Skeletal muscle tissue (tissue), 4 donors: ENCODE data around the gene GATA5. TPM values are rescaled to one million over a fixed set of nuclear protein-coding genes. Genes with fewer than 3 reads are reported as not detected.

Experiments used
- H3K27ac ChIP-seq: one replicate; pipeline ENCODE4 v1.7.0; 2013; ENCODE audit warnings: mild to moderate bottlenecking, low read depth, low read length, inconsistent platforms
- H3K27me3 ChIP-seq, 3 donors: one replicate each; pipeline ENCODE4 v1.7.0; 2013; ENCODE audit warnings: low read length in 3 of 3; ENCODE audit not compliant: control insufficient read depth in 3 of 3, insufficient read depth in 3 of 3
- H3K36me3 ChIP-seq, 3 donors: one replicate each; pipeline ENCODE4 v1.7.0; 2013; ENCODE audit warnings: low read length in 3 of 3; ENCODE audit not compliant: control insufficient read depth in 3 of 3, insufficient read depth in 3 of 3
- H3K4me1 ChIP-seq, 3 donors: one replicate each; pipeline ENCODE4 v1.7.0; 2013; ENCODE audit warnings: low read length in 3 of 3, mild to moderate bottlenecking in 3 of 3; ENCODE audit not compliant: control insufficient read depth in 3 of 3, insufficient read depth in 3 of 3
- H3K4me3 ChIP-seq, 3 donors: one replicate each; pipeline ENCODE4 v1.7.0; 2013; ENCODE audit warnings: low read length in 3 of 3
- H3K9ac ChIP-seq, 3 donors: one replicate each; pipeline ENCODE4 v1.7.0; 2013; ENCODE audit warnings: low read length in 3 of 3, mild to moderate bottlenecking in 3 of 3, moderate library complexity in 2 of 3, low read depth in 1 of 3
- H3K9me3 ChIP-seq, 3 donors: one replicate each; pipeline ENCODE4 v1.7.0; 2013; ENCODE audit warnings: low read length in 3 of 3; ENCODE audit not compliant: control insufficient read depth in 3 of 3
- total RNA-seq: library from RNA; depleted of rRNA; stranded (reverse); fragments of >200 nt; gene quantifications from one replicate; pipeline ENCODE4 v1.2.3, GENCODE V29; 2014
- donor health status: Osteomylitis.

The GATA5 gene
- total RNA-seq, 1 donor from 2014 or later: 0.52 TPM

DNA sequence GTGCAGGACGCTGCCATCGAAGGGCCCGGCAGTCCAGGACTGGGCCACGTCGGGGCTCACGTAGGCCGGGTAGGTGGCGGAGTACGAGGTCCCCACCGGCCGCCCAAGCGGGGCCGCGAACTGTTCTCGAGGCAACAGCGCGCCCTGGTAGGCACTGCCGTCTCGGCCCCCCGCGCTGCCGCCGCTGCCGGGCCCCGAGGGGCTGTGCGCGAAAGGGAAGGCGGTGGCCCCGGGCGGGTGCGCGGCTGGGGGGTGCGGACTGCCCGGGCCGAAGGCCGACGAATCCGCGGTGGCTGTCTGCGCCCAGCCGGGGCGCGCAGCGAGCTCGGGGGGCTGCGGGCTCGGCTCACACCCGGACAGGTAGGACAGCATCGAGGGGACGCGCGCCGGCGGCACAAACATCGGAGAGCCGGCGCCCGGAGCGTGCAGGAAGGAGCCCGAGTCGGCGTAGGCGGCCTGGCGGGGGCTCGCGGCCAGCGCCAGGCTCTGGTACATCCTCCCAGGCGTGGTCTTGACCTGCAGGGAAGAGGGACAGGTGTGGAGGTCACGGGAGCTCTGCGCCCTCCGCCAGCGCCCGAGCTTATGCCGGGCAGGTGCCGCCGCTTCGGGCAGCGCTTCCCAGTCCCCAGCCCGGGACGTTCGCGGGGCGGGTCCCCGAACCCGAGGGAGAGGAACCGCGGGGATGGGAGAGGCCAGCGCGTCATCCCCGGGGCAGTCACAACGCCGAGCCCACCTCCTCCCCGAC, 596 bp downstream of the GATA5 start:
- Histone ChIP-seq H3K4me3 (no peak overlapping the region), H3K27ac (no peak overlapping the region), H3K36me3 (no peaks in the 10 kb centered on the region), H3K27me3 (peaks cover 68 to 80% (median 77%) of the 10 kb centered on the region in 3 donors), H3K9ac (no peak overlapping the region), H3K9me3 (no peaks in the 10 kb centered on the region), H3K4me1 (peaks cover 0 to 19% (median 9%) of the 10 kb centered on the region in 3 donors)

DNA sequence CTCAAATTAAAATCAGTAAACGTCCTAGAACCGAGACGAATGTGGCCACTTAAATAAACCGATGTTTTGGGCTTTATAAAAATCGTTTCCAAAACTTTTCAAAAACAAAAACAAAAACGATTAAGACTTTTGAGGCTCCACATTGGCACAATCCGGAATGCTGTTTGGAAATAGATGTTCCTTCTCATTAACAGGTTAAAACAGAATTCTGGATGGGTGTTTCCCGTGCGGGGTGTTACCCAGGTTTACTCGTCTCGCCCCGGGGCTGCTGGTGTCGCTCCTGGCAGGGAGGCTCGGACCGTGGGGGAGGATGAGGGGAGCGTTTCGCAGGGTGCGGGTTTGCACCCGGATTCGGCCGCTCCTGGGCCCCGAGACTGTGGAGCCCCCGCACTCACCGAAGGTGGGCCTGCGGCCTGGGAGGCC, 1.2 kb downstream of the GATA5 start:
- no peaks in the 10 kb centered on the region for H3K9me3 ChIP-seq
- peaks cover 73 to 83% (median 80%) of the 10 kb centered on the region in 3 donors for H3K27me3 ChIP-seq
- peaks cover 0 to 19% (median 9%) of the 10 kb centered on the region in 3 donors for H3K4me1 ChIP-seq
- no peaks in the 10 kb centered on the region for H3K36me3 ChIP-seq
- H3K9ac ChIP-seq: no peak overlapping the region
- H3K4me3 ChIP-seq: no peak overlapping the region
- no peak overlapping the region for H3K27ac ChIP-seq

DNA sequence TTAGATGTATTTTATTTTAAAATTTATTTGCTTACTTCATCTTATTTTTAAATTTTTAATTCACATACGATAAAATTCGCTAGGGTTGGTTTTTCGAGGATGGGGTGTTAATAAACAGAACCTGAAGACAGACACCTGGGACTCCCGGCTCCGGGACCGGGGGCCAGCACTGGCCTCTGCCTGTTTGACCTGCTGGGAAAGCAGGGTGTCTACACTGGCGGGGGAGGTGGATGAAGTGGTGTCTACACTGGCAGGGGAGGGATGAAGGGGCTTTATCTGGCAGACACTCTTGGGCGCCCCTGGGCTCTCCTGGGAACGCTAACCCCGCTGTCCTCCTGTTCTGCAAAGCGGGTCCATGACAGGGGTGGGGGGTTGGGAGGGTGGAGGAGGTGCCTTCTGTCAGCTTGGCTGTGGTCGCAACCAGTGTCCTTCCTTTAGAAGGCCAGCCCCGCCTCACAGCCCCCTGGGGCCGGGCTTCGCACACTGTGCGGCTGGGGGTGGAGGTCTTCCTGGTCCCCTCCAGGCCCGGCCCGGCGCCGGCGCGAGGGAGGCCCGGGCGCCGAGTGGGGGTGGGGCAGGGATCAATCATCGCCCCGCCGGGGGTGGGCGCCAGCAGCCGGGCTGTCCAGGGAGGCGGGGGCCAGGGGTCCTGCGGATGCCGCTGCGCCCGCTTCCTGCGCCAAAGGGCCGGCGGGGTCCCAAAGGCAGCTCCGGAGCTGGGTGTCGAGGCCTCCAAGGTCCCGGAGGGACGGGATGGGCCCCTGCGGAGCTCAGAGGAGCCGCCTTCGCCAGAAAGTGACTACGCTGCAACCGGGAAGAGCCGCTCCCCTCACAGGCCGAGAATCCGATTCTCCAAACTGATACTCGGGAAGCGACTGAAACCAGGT, 1.8 kb downstream of the GATA5 start:
- H3K36me3 ChIP-seq: no peaks in the 10 kb centered on the region
- no peak overlapping the region for H3K4me3 ChIP-seq
- no peak overlapping the region for H3K9ac ChIP-seq
- H3K9me3 ChIP-seq: no peaks in the 10 kb centered on the region
- H3K27me3 ChIP-seq: peaks cover 68 to 83% (median 80%) of the 10 kb centered on the region in 3 donors
- no peak overlapping the region for H3K27ac ChIP-seq
- H3K4me1 ChIP-seq: peaks cover 0 to 19% (median 9%) of the 10 kb centered on the region in 3 donors

DNA sequence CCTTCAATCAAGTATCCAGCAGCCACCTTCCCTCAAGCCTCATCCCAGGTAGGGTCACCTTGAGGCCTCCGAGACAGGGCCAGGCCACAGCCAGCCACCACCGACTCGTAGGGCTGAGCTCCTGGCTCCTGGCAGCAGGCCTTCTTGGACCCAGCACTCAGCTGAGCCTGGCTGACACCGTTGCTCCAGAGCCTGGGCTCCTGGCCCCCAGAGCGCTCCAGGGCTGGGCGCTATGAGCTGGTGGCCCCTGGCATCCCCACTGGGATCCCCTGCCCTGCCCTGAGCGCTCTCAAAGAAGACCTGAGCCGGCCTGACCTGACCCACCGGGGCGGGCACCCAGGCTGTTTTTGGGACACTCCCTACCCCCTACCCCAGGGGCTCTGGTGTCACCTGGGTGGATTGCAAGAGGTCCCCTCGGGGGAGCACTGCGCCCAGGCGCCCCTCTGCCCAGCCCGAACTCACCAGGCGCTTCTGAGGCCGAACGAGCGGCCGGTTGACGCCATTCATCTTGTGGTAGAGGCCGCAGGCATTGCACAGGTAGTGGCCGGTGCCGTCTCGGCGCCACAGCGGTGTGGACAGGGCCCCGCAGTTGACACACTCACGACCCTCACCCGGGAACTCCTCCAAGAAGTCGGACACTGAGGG, 2.7 kb downstream of the GATA5 start:
- Histone ChIP-seq H3K9me3 (no peaks in the 10 kb centered on the region), H3K36me3 (no peaks in the 10 kb centered on the region), H3K27ac (no peak overlapping the region), H3K4me3 (no peak overlapping the region), H3K27me3 (peaks cover 63 to 82% (median 77%) of the 10 kb centered on the region in 3 donors), H3K9ac (no peak overlapping the region), H3K4me1 (peaks cover 0 to 15% (median 5%) of the 10 kb centered on the region in 3 donors)

DNA sequence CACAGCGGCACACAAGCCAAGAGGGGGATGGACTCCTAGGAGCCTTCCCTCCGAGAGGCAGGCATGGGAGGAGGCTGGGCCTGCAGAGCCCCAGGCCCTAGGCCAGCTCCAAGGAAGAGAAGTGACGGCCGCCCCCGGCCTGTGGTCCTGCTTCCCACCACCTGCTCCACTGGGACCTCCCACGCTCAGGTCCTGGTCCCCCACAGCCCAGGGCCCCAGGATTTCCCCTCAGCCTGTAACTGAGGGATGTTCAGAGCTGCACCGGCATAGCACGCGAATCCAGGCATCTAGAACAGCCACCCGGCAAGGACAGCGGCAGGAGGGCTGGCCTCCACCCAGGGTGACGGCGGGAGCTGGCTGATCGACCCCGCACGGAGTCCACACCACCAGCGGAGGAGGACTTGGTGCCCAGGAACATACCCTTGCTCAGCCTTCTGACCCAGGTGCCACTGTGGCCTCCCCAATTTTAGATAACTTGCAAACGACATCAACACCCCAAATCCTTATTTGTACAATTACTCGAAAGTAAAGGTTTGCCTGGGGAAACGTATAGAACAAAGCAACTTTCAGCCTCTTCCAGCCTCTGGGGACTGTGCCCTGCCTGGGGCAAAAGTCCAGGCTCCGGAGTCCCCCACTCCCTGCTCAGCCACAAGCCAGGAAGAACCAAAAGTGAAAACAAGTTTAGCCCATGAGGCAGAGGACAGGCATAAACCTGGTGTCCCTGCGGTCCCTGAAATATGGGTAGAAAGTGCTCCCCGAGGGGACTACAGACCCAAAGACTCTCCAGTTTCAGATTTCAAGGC, 3.5 kb downstream of the GATA5 start:
- Histone ChIP-seq H3K27ac (no peak overlapping the region), H3K36me3 (no peaks in the 10 kb centered on the region), H3K4me3 (no peak overlapping the region), H3K27me3 (peaks cover 55 to 81% (median 74%) of the 10 kb centered on the region in 3 donors), H3K9ac (no peak overlapping the region), H3K9me3 (no peaks in the 10 kb centered on the region), H3K4me1 (peaks cover 0 to 11% (median 5%) of the 10 kb centered on the region in 3 donors)

DNA sequence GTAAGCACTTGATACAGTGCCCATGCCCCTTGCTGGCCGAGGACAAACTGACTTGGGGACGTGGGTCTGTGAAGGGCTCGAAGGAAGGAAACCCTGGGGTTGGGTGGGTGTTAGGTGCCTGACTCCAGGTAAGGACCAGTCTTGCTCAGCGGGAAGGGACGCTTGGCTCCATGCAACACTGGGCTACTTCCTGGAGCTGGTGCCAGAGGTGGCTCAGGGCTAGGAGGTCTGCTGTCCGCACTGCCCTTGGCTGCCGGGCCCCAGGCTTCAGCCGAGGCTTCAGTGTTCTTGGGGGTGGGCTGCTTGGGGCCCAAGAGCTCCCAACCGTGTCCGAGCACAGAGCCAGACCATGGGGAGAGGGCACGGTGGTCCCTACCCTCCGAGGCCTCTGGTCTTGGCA, 5.3 kb downstream of the GATA5 start:
- Histone ChIP-seq H3K27ac (no peak overlapping the region), H3K27me3 (peaks cover 47 to 71% (median 67%) of the 10 kb centered on the region in 3 donors), H3K9ac (no peak overlapping the region), H3K4me3 (no peak overlapping the region), H3K4me1 (peaks cover 0 to 3% (median 2%) of the 10 kb centered on the region in 3 donors), H3K9me3 (no peaks in the 10 kb centered on the region), H3K36me3 (no peaks in the 10 kb centered on the region)

DNA sequence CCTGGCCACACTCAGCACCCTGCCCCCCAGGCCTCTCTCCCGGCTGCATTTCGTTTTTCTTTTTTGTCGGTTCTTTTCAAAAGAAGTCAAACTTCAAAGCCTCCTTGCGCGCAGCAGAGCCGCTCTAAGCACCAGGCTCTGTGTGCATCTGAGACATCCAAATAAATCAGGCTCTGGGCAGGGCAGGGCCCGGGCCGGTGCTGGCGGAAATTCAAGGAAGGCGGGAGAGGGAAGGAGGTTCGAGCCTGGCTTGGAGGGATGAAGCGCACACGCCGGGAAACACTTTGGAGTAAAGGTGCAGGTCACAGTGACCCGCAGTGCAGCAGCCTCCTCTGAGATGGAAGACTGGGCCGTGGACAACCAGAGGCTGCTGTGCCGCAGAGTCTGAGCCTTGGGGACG, 5.8 kb downstream of the GATA5 start:
- no peaks in the 10 kb centered on the region for H3K9me3 ChIP-seq
- H3K36me3 ChIP-seq: no peaks in the 10 kb centered on the region
- H3K4me3 ChIP-seq: no peak overlapping the region
- peaks cover 43 to 66% (median 62%) of the 10 kb centered on the region in 3 donors for H3K27me3 ChIP-seq
- no peaks in the 10 kb centered on the region for H3K4me1 ChIP-seq
- no peak overlapping the region for H3K27ac ChIP-seq
- H3K9ac ChIP-seq: no peak overlapping the region

DNA sequence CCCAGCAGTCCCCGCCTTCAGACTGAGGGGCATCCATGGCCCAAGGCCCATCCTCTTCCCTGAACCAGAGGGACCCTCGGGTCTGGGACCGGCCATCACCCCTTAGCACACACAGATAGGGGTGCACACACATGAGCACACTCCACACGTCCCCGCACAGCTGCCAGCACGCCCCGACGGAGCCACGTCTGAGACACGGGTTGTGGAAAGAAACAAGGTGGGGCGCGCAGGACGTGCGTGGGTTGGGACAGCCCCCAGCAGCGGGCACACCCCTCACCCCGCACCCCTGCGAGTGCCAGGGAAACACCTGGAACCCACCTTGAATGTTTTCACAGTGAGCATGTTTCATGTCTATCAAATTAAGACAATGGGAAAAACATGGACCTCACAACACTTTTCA, 6.4 kb downstream of the GATA5 start:
- Histone ChIP-seq H3K4me1 (no peaks in the 10 kb centered on the region), H3K27ac (no peak overlapping the region), H3K4me3 (no peak overlapping the region), H3K36me3 (no peaks in the 10 kb centered on the region), H3K27me3 (peaks cover 36 to 60% (median 56%) of the 10 kb centered on the region in 3 donors), H3K9me3 (no peaks in the 10 kb centered on the region), H3K9ac (no peak overlapping the region)

DNA sequence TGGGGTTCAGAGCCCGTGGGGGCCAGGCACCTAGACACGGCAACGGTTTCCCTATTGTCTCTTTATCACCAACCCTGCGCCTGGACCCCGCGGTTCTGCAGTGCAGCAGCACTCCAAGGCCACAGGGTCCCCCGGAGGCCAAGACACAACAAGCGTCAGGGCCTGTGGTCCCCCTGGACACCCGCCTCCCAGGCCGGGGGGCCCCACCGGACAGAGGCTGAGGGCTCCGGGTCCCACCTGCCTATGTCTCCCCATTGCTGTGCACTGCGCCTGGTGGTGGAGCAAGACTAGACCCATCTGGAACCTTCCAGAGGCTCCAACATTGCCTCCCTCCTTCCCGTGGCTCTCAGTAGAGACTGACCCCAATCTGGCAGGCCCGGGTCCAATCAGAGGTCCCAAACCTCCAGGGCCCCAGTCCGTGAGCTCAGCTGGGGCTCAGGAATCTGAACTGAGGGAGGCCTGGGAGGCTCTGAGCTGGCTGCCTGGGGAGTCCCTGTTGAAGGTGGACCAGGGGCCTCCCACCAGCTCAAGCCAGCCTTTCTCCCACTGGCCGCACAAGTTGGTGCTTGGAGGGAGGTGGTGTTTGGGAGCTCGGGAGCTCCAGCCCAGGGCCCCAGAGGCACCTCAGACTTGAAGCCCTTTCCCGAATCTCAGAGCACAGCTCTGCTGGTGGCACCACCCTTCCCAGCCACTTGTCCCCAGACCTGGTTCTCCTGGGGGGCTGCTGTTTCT, 8.8 kb downstream of the GATA5 start:
- Histone ChIP-seq H3K4me3 (no peak overlapping the region), H3K9me3 (no peaks in the 10 kb centered on the region), H3K27ac (no peak overlapping the region), H3K4me1 (no peaks in the 10 kb centered on the region), H3K36me3 (no peaks in the 10 kb centered on the region), H3K27me3 (peaks cover 19 to 37% (median 37%) of the 10 kb centered on the region in 3 donors), H3K9ac (no peak overlapping the region)
